SIG-M5 (cell line): ENCODE measurements around the gene ACBD6.

Experiments
- DNase-seq: peaks from one replicate; lab custom pipeline; 2025; lab: John Stamatoyannopoulos, UW

The ACBD6 gene

DNA sequence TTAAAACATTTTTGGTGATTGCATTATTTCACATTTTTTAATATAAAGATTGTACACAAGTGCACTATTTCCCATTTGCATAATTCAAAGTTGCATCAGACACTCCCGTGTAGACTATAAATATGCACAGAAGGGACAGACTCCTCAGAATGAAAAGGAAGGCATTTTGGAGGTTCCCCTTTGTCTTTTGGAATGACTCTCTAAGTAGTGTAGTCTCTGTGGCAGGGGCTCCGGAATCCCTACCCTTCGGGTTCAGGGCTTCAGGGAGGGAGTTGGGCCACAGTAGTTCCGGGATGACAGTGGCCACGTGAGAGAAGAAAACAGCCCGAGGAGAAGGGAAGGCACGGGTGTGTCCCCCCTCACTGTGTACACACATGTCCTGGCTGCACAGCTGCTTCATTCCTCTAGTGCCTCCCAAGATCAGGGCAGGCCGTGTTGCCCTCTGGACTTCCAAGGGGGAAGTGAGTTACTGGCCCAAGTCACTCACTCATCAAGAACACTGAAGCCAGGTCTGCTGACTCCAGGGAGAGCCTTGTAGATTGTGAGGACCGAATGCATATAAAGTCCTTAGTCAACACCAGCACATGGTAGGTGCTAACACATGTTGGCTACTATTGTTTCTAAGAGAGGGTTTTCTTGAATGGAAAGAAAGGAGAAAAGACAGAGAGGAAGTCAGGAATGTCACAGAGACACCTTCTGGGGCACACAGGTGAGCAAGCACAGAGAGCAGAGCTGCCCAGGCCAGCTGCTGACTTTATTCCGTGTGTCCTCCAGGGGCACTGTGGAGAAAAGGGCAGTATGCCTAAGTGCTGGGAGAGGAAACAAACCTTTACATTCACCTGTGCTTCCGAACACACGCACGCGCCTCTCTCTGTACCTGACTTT lies 232.5 kb downstream of the ACBD6 start:
- DNase-seq: no peak

DNA sequence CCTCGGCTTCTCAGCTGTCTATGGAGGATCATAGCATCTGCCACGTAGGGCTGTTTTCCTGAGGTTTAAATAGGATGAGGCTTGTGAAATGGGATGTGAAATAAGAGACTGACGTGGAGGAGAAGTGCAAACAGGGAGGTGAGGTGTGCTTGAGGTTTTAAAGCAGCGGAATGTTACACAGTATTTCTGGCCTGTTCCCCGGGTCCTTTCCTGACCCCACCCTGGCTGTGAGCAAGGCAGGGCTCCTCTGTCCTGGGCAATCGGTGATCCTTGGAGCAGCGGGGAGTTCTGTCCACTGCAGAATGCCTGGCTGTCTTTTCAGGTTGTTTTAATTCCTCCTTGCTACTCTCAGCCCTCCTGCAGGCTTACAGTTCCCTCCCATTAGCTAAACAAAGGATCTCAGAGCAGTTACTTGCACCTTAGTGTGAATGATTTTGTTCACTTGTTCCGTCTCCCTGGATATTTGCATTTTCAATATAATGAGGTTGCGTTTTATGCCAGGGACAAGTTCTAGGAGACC lies 233.8 kb downstream of the ACBD6 start:
- no peak for DNase-seq

- no peak for DNase-seq
Observed at GRCh38 chr1:180267761-180268555, 234.4 kb downstream of the ACBD6 start.

GRCh38 chr1:180267211-180267561 lies 235.2 kb downstream of the ACBD6 start:
- DNase-seq: no peak

- no peak for DNase-seq
Observed at GRCh38 chr1:180266275-180267210, 235.8 kb downstream of the ACBD6 start.

GRCh38 chr1:180265871-180266270 lies 236.5 kb downstream of the ACBD6 start:
- no peak for DNase-seq

- no peak for DNase-seq
Observed at GRCh38 chr1:180265201-180265600, 237.2 kb downstream of the ACBD6 start.

GRCh38 chr1:180264595-180264994 lies 237.8 kb downstream of the ACBD6 start:
- no peak for DNase-seq

DNA sequence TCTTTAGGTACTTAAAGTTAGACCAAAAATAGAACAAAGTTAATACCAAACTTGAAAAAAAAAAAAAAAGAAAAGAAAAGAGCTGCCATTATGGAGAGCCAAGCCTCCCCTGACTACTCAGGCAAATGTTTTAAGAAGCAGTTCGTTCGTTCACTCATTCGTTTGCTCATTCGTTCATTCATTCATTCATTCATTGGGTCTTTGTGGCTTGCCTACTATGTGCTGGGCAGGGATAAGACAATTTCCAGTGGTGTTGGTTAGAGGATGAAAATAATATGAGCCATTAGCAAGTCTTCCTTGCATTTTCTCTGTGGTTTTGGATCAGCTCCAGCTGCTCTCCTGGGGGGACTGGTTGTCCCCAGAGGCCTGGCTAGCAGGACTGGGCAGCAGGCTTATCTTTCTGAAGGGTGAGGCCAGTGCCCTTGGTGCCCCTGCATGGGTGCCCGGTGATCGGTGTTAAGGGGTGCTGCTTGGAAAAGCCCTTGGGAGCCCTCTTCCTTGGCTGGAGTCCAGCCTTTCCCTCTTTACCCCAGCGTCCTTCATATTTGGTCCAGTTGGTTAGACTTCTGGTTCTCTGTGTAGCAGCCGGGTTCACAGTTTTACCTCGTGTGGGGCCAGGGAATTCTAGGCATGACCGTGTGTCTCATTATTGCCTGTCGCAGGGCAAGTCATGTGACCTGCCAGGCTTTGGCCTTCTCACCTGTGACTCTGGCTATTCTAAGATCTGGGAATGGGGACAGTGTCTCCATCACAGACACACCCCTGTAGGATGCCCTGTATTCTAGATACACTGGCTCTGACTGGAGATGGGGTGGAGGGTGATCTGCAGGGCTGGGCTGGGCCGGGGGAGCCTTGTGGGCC lies 239.5 kb downstream of the ACBD6 start:
- no peak for DNase-seq

DNA sequence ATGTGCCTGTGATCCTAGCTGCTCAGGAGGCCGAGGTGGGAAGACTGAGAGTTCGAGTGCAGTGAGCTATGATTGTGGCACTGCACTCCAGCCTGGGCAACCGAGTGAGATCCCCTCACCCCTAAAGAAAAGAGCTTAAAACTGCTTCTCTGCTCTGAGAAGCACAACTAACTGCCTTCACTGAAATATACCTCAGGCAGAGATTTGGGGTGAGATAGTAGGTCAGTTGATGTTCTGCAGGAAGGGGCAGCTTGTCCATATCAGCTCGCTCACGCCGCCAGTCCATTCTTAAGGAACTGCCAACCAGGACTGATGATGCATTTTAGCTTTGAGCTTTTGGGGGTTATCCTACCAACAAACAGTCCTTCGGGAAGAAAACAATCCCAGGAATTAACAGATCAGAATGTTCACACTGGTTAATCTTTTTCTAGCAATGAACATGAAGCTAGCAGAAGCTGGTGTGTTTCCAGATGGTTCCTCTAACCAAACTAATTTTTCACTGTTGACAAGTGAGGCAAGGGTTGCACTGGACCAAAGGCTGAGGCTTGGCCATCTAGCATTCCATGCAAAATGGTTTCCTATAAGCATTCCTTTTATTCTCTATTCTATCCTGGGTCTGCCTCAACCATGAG lies 240.7 kb downstream of the ACBD6 start:
- DNase-seq: no peak

DNA sequence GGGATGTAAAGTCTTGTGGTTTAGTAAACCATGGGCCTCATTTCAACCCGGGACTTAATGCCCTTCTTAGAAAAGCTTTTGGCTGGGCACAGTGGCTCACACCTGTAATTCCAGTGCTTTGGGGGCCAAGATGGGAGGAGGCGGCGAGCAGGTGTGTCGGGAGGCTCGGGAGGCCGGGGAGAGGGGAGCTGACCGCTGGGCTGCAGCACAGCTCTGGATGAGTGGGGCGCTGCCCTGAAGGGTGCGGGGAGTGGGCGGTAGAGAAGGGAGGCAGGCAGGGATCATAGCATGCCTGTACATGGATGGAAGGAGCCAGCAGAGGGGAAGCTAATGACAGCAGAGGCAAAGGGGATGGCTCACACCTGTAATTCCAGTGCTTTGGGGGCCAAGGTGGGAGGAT lies 241.3 kb downstream of the ACBD6 start:
- DNase-seq: no peak

DNA sequence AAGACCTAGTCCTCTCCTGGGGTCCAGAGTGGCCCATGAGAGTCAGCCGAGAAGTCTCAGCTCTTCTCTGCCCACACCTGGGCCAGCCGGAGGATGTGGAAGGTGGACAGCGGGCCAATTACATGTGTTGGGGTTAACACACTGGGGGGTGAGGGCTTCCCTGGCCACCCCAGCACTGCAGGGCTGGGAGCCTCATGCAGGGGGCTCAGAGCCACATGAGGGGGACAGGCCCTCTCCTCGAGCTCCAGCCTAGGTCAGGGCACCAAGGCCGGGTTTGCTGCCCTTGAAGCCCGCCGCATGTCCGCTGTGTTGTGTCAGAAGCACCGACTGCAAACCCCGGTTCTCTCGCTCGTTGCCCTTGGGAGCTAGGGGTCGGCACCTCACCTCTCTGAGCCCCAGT lies 241.8 kb downstream of the ACBD6 start:
- no peak for DNase-seq

DNA sequence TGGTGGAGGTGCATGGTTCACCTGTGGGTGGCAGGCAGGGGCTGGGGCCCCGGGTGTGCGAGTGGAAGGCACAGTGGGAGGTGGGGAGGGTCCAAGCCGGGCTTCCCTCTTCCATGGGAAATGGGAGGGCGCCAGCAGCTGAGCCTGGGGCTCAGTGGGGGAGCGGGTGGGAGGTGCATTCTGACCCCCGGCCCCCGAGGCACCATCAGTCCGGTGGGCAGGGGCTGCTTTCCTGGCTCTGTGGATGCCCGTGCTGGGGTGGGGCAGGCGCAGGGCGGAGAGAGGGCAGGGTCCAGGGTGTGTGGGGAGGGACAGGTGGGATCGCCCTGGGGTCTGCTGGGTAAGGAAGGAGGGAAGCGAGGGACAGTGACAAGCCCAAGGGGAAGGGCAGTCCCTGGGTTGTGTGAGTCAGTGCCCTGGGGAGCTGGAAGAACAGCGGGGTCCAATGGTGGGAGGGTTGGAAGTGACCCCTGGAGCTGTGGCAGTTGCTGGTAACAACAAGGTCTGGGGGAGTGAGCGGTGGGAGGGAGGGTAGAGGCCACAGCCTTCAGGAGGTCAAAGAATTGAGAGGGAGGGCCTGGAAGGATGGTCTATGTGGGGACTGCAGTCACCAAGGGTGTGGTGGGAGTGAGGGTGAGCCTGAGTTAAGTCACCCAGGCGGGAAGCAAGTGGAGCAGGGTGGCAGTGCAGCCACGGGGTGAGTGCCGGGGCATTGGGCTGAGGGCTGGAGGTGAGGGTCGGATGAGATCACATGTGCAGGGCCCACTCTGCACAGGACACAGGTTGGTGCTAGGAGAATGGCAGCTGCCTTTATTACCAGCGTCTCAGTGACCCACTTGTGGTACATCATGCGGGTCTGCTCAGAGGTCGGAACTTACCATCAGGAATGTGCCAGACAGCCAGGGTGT lies 242.7 kb downstream of the ACBD6 start:
- DNase-seq: no peak

GRCh38 chr1:180258935-180259334 lies 243.4 kb downstream of the ACBD6 start:
- no peak for DNase-seq

DNA sequence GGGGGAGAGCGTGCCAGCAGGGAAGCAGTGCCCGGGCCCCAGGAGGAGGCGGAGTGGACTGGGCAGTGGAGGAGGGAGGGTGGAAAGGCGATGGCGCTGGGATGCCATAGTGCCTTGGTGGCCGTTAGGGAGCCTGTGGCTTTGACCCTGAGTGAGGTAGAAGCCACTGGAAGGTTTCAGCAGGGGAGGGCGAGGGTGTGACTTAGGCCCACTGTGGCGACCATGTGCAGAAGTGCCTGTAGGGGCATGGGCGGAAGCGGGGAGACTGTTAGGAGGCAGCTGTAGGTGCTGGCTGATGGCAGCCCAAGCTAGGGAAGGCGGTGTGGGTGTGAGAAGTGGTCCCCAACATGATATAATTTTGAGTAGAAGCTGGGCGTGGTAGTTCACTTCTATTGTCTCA lies 244.1 kb downstream of the ACBD6 start:
- no peak for DNase-seq

- DNase-seq: no peak
Observed at GRCh38 chr1:180257486-180257885, 244.9 kb downstream of the ACBD6 start.

DNA sequence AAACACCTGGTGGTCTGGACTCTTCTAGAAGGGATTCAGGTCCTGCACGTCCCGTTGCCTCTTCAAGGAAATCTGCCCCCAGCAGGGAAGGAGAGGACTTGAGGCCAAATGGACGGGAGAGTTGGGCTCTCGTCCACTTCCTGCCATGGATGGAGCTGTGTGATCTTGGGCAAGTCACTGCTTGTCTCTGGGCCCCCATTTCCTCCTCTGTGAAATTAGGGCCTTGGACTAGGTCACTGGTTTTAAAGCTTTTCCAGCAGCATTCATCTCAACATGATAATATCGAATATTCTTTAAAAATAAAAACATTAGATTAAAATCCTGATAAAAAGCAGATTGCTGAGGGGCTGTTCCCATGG lies 245.4 kb downstream of the ACBD6 start:
- DNase-seq: no peak

DNA sequence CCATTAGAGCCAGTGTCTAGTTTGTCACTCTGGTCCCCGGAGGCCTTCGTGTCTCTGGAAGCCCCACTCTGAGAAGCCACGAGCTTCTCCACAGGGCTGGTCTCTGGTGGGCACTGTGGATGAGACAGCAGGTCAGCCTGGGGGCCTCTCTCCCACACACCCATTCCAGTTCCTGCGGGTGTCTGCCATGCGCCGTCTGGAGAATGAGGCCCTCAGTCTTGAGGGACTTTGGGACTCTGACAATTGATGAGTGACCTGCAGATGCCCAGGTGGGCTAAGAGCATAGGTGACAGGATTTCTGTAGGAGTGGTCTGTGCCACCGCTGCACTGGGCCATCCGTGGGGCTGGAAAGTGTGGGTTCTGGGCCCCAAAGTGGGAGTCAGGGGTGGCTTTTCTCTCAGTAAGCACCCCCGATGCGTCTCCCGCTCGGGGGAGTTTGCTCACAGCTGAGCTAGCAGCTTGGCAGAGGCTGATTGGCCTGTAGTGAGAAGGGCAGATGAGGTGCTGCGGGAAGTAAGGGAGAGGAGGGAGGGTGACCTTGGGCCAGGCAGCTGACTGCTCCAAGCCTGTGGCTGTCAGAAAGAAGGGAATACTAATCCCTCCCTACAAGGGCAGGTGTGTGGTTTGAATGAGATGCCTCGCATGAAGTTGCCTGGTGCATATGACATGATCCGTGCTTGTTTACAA lies 245.9 kb downstream of the ACBD6 start:
- no peak for DNase-seq
